GM21529 (cell line): ENCODE results near the gene MS4A1.
"Not testable (repeated sequence)": the region's sequence is repeated elsewhere in the genome, so short reads cannot be mapped to it uniquely, and the experiment has no call there.

Experiments used
- ATAC-seq: cut with Tn5 transposase; IDR thresholded peaks from one replicate; pipeline ENCODE4 v1.9.1; 2021; ENCODE audit not compliant: unreplicated experiment

Gene MS4A1

DNA sequence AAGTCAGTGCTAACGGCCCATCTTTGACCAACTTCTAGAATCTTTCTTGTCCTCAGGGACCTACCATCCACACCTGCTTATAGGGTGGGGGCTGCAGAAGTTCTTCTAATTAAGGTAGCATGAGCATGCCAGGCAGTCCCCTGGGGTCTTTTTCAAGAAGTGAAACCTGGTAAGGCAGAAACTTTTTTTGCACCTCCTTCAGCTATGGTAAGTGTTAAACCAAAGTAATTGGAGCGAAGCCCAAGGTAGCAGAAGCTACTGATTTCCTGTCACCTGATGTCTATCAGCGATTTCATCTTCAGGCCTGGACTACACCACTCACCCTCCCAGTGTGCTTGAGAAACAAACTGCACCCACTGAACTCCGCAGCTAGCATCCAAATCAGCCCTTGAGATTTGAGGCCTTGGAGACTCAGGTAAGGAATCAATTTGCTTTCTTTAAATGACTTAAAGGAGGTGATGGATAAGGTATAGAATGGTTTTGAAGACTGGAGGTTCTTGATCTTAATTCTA lies at the start of gene MS4A1:
MS4A1 (plus strand) TSS at position 317 of the 512 bp plus-strand sequence. CDS start 6,528 bp downstream, outside the sequence.
- ATAC-seq = peak; percentile 84

GRCh38 chr11:60420015-60420414 lies 35.6 kb upstream of the MS4A1 start:
- ATAC-seq = no peak

GRCh38 chr11:60422609-60423008 lies 33.0 kb upstream of the MS4A1 start:
- no peak for ATAC-seq

GRCh38 chr11:60428517-60428916 lies 27.1 kb upstream of the MS4A1 start:
- no peak for ATAC-seq

DNA sequence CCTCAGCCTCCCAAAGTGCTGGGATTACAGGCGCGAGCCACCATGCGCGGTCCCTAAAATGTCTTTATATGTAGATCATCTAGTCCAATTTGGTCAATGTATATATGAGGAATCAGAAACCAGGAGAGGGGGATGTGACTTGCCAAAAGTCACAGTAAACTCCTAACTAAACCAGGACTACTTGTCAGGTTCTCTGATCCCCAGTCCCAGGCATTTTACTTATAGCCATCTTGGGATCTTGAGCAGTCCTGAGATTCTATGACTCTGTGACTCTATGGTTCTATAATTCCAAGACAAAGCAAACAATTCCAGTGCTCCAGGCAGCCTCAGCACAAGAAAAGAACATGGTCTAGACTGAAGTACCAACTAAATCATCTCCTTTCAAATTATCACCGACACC lies 26.4 kb upstream of the MS4A1 start, which contains the start of gene MS4A5:
MS4A5 (plus strand) TSS at position 301 of the 400 bp plus-strand sequence. CDS start 103 bp downstream, outside the sequence.
- ATAC-seq = no peak

DNA sequence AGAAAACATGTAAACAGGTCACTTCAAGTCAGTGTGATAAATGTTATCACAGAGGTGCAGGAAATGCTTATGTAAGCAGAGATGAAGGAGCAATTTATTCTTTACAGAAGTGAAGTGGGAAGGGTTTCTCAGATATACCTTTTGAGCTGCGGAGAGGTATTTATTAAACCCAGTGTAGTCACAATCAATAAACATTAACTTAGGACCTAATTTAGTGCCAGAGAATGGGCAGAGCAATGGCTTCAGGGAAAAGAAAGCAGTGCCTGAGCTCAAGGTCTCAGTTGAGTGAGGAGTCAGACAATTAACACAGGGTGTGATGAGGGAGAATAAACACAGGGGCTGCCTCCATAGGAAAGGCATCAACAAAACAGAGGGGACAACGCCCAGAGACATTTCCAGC lies 24.4 kb upstream of the MS4A1 start:
- ATAC-seq = no peak

DNA sequence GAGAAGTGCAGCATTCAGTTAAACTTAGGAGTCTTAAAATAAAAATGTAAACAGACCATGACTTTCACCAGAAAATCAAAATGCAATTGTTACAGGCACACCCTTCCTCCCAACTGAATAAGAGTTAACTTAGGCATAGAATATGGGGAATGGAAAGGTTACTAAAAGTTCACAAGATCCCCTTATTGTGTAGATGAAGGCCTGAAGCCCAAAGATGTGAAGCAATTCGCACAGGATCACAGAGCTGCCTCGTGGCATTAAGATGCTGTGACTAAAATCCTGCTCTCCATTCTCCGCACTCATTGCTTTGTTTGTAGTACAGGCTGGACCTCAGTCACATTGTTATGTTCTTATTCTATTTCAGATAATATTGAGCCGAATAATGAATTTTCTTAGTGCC lies 22.2 kb upstream of the MS4A1 start:
- ATAC-seq = no peak

DNA sequence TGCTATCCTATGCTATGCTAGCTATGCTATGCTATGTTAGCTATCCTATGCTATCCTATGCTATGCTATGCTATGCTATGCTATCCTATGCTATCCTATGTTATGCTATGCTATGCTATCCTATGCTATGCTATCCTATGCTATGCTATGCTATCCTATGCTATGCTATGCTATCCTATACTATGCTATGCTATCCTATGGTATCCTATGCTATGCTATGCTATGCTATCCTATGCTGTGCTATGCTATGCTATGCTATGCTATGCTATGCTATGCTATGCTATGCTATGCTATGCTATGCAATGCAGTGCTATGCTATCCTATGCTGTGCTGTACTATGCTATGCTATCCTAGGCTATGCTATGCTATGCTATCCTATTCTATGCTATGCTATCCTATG lies 8.6 kb upstream of the MS4A1 start:
- ATAC-seq = no peak

DNA sequence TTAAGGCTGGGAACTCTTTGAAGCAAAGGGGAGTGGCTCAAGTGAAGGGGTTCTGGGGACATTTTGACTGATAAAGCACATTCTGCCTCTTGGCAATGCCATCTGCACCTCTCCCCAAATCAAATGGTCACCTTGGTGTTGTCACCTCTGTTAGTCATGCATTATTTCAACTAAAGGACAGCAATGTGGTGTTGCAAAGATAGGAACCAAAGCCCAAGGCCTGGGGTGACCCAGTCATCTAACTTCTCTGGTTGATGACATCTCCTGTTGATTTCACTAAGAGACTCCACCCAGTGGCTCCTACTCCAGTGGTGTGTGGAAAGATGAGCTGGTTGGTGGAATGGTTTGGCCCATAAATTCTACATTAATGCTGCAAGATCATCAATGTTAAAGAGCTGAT lies 7.8 kb upstream of the MS4A1 start:
- ATAC-seq = no peak

DNA sequence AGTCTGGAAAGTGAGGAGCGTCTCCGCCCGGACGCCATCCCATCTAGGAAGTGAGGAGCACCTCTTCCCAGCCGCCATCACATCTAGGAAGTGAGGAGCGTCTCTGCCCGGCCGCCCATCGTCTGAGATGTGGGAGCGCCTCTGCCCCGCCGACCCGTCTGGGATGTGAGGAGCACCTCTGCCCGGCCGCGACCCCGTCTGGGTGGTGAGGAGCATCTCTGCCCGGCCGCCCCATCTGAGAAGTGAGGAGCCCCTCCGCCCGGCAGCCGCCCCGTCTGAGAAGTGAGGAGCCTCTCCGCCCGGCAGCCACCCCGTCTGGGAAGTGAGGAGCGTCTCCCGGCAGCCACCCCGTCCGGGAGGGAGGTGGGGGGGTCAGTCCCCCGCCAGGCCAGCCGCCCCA lies 4.5 kb upstream of the MS4A1 start:
- ATAC-seq = not testable (repeated sequence)

- ATAC-seq = no peak
Measured at GRCh38 chr11:60454212-60454611, 1.4 kb upstream of the MS4A1 start.

DNA sequence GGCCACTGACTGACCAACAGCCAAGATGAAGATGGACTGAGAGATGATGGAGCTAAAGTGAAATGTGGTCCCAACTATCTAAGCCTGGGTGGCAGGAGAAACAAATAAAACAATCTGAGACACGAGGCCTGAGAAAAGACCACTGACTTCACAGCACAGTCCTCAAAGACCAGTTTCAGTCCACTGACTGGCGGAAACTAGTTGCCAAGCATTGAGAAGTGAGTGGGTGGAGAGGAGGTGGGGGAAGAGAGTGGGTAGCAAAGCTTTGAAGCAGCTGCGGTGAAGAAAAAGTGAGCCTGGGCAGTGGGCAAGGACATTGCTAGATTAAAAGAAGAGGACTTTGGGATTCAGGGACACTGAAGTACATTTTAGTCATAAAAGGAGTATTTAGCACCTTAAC lies 1.9 kb downstream of the MS4A1 start:
- ATAC-seq = peak; percentile 40

DNA sequence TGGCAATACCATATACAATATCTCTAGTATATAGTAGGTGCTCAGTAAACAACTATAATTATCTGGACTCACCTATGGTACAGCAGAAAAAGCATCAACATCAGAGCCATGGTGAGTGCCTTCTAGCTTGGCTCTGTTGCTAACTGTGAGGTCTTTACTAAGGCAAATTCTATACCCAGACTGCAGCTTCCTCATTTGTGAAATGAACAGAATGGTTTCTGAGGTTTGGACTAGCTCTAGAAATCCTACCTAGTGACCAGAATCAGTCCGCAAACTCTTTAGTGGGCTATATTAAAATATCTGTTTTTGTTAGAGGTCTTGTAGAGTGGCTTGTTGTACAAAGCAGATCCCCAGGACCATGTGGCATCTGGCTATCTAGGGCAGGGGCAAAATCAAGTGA lies 3.7 kb downstream of the MS4A1 start:
- peak; percentile 27 for ATAC-seq

- no peak for ATAC-seq
Measured at GRCh38 chr11:60468829-60469228, 13.2 kb downstream of the MS4A1 start.

DNA sequence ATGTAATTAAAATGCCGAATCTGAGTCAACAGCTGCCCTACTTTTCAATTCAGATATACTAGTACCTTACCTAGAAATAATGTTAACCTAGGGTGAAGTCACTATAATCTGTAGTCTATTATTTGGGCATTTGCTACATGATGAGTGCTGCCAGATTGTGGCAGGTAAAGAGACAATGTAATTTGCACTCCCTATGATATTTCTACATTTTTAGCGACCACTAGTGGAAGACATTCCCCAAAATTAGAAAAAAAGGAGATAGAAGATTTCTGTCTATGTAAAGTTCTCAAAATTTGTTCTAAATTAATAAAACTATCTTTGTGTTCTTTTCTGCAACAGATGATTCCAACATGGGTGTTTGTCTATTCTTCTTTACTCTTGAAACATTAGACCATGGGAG lies 14.1 kb downstream of the MS4A1 start:
- ATAC-seq = no peak

GRCh38 chr11:60477035-60477445 lies 21.4 kb downstream of the MS4A1 start:
- ATAC-seq = peak; percentile 74

DNA sequence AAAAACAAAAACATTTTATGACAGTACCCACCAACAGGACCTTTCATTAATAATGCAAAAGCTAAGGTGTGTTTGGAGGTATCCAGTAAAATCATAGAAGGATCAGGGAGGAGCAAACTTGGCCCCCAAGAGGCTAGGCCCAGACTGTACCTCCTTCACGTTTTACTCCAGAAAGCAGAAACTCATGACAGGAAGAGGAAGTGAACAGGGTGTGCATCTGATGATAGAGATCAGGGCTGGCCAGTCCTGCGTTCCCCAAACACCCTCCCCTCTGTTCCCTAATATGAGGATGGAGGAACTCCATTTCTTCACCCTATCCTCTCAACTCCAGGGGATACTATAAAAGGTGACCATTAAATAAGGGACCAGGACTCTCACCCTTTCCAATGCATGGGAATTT lies 26.7 kb downstream of the MS4A1 start:
- ATAC-seq = no peak

DNA sequence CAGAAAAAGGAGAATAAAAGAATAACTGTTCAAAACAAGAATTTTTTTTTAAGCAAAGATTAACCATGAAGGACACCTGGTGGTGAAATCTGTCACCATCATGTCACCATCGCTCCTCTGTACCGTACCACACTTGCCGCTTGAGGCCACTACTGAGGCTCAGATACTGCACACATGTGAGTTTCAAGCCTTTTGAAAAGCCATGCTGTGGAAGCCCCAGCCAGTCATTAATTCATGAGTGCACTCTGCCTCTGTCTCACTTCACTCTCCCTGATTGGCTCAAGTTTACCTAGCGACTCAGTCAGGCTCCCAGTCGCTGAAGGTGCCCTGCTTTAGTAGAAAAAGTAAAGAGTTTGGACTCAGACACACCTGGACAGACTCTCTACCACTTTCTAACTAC lies 30.3 kb downstream of the MS4A1 start:
- ATAC-seq = peak; percentile 96

GRCh38 chr11:60492488-60493009 lies 36.9 kb downstream of the MS4A1 start, which contains the start of gene MS4A12:
MS4A12 (plus strand) TSS chr11:60492778; CDS start chr11:60497319, 4,541 bp downstream.
- no peak for ATAC-seq

DNA sequence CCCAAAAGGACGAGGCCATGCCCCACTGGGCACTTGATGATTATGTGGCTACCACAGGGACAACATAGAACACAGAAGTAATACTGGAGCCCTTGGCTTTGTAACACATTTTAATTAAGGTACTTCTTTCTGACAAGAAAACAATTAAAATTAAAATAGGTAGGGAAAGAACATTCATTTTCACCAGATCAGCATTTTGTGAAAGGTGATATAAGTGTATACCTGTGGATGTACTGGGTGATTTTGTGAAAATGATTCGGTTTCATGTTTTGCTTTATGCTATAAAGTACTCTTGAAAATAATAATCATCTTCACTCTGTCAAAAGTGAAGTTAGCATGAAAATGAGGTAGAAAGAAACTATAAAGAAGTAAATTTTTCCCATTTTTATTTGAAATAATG lies 37.8 kb downstream of the MS4A1 start:
- ATAC-seq = no peak

DNA sequence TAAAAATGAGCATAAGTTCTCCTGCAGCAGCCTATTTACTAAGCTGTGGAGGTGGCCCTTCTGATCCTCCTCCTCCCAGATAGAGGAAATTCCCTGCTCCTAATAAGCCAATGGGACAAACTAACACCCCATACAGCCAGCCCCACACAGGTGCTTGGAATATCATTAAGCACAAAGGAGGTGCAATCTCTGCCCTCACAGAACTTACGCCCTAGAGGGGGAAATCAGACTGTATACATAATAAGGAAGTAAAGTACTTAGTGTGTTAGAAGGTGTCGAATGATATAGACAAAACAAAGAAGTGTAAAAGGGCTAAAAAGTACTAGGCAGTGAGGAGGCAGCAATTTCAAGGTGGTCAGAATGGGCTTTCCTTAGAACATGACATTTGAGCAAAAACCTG lies 42.8 kb downstream of the MS4A1 start:
- no peak for ATAC-seq

DNA sequence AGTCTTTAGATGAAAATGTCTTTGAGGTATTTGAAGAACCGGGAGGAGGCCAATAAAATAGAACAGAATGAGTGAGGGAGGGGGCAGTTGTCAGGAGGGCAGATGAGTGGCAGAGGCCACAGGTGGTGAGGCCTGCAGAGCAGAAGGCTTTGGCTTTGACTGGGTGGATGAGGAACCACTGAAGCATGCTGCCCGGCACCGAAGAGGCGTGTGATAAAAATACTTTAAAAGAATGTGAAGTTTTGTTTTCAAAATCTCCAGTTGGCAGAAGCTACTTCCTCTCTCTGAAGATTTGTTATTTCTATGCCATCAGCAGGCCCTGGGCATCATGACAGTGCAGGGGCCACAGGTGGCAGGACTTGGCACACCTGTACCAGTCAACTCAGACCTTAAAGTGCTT lies 43.2 kb downstream of the MS4A1 start:
- peak; percentile 79 for ATAC-seq

DNA sequence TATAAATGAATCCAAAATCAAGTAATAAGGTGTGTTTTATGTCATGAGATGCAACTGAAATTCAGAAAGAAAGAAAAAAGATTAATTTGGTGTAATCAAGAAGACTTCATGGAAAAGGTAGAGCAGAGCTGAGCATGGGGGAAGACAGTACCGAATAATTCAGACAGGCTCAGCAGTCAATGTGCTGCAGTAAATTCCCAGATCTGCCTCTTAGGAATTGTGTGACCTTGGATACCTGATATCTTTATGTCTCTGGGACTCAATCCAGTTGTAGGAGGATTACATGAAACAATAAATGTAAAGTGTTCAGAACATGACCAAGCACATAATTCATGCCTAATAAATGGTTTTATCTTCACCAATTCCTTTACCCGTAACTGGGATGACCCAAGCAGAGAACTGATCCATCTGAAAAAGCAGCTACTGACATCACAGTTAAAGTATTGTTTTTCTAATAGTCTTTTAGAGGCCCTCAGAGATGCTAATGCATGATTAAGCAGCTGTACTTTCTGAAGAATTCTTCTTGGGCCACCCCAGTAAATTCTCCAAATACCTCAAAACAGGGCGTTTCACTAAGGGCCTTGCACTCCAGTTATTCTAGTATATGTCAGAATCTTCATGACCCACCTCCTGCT lies 44.7 kb downstream of the MS4A1 start:
- ATAC-seq = no peak
